SU-DHL-6 (cell line): ENCODE measurements around the gene CYB561.

Experiments used
- H2AFZ ChIP-seq: fragments of 200-600 bp; sonication (generic); 2 replicates; pipeline ENCODE4 v1.6.1; 2014; ENCODE audit warnings: low read depth, mild to moderate bottlenecking, moderate library complexity, mixed read lengths, antibody characterized with exemption, low read length; ENCODE audit not compliant: severe bottlenecking
- H3F3A ChIP-seq: fragments of 200-600 bp; shearing (Covaris generic); 2 replicates; pipeline ENCODE4 v1.6.0; 2016; ENCODE audit warnings: antibody characterized with exemption, mild to moderate bottlenecking; ENCODE audit not compliant: insufficient read depth
- H3K27ac ChIP-seq: fragments of 200-600 bp; sonication (generic); 2 replicates; pipeline ENCODE4 v1.5.1; 2016; ENCODE audit warnings: low read depth, mild to moderate bottlenecking, low read length, moderate library complexity, mixed read lengths
- H3K27me3 ChIP-seq: fragments of 200-600 bp; sonication (generic), shearing (Covaris generic); 2 replicates; pipeline ENCODE4 v1.6.0; 2014; ENCODE audit warnings: mild to moderate bottlenecking, low read length
- H3K36me3 ChIP-seq: fragments of 200-600 bp; sonication (generic); 2 replicates; pipeline ENCODE4 v1.6.1; 2014; ENCODE audit warnings: mild to moderate bottlenecking, low read length, mixed read lengths
- H3K4me2 ChIP-seq: fragments of 300-600, 200-600 bp; shearing (Covaris generic), sonication (generic); 2 replicates; pipeline ENCODE4 v1.6.0; 2014; ENCODE audit warnings: low read length, low read depth, mild to moderate bottlenecking; ENCODE audit not compliant: poor library complexity, severe bottlenecking
- H3K4me3 ChIP-seq: fragments of 200-600 bp; sonication (generic); 2 replicates; pipeline ENCODE4 v1.5.1; 2014; ENCODE audit warnings: antibody characterized with exemption, low read length, mild to moderate bottlenecking, mixed read lengths; ENCODE audit not compliant: insufficient read depth, poor library complexity, severe bottlenecking
- H3K79me2 ChIP-seq: fragments of 200-600 bp; sonication (generic); 2 replicates; pipeline ENCODE4 v1.6.1; 2014; ENCODE audit warnings: mild to moderate bottlenecking, low read length, moderate library complexity; ENCODE audit not compliant: insufficient read depth
- H3K9ac ChIP-seq: fragments of 200-600 bp; sonication (generic); 2 replicates; pipeline ENCODE4 v1.7.0; 2014; ENCODE audit warnings: mild to moderate bottlenecking, low read length
- H3K9me2 ChIP-seq: fragments of 200-600 bp; sonication (generic); replicated peaks from 2 replicates; pipeline ENCODE4 v1.6.1; 2014; ENCODE audit warnings: low read length; ENCODE audit not compliant: insufficient read depth
- H3K9me3 ChIP-seq: fragments of 200-600 bp; sonication (generic); 2 replicates; pipeline ENCODE4 v1.6.1; 2014; ENCODE audit warnings: low read length, mixed read lengths; ENCODE audit not compliant: insufficient read depth
- H4K20me1 ChIP-seq: fragments of 200-600 bp; sonication (generic); 2 replicates; pipeline ENCODE4 v1.6.1; 2014; ENCODE audit warnings: low read depth, mild to moderate bottlenecking, antibody characterized with exemption, low read length, moderate library complexity, mixed read lengths
- EZH2phosphoT487 ChIP-seq: fragments of 200-600 bp; sonication (generic), shearing (Covaris generic); conservative IDR thresholded peaks from 2 replicates; pipeline ENCODE4 v1.6.1; 2018; ENCODE audit warnings: mild to moderate bottlenecking, antibody characterized with exemption, low read length, moderate library complexity, mixed read lengths
- TF ChIP-seq, protein P1 (sequence below): fragments of 200-600 bp; sonication (generic); IDR thresholded peaks from one replicate; pipeline ENCODE4 v1.5.1; 2017; ENCODE audit warnings: antibody characterized with exemption, mild to moderate bottlenecking, low read length, moderate library complexity; ENCODE audit not compliant: insufficient read depth, poor library complexity, severe bottlenecking

CYB561 gene

DNA sequence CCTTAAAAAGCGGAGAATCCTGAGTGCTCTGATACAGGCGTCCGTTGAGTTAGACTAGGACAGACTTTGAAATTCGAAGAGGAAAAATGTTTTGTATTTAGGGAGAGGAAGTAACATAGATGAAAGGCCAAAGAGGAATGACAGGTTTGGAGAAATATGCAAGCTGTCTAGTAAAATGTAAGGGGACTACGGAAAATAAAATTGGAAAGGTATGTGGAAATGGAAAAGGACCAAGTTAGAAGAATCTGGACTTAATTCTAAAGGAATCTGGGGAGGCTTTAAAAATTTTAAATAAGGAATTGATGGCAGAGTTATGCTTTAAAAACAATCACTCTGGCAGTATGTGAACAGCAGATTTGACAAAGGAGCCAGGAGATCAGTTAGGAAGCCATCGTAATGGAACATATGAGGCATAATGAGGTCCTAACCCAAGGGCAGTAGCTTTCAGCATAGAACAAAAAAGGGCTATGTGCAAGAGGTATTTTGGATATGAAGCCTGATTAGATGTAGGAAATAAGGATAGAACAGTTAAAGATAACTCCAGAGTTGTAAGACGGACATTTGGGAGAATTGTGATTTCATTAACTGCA, 38.3 kb downstream of the CYB561 start:
- Histone ChIP-seq H3F3A (no peaks in the 10 kb centered on the region), H3K27me3 (no peaks in the 10 kb centered on the region), H2AFZ (no peak overlapping the region), H3K9ac (no peak overlapping the region), H3K4me2 (no peak overlapping the region), H3K9me2 (no peaks in the 10 kb centered on the region), H4K20me1 (no peaks in the 10 kb centered on the region), H3K27ac (no peak overlapping the region), H3K79me2 (no peaks in the 10 kb centered on the region), H3K9me3 (no peaks in the 10 kb centered on the region), H3K36me3 (no peaks in the 10 kb centered on the region), H3K4me3 (no peak overlapping the region)
- TF ChIP-seq, protein P1, sequence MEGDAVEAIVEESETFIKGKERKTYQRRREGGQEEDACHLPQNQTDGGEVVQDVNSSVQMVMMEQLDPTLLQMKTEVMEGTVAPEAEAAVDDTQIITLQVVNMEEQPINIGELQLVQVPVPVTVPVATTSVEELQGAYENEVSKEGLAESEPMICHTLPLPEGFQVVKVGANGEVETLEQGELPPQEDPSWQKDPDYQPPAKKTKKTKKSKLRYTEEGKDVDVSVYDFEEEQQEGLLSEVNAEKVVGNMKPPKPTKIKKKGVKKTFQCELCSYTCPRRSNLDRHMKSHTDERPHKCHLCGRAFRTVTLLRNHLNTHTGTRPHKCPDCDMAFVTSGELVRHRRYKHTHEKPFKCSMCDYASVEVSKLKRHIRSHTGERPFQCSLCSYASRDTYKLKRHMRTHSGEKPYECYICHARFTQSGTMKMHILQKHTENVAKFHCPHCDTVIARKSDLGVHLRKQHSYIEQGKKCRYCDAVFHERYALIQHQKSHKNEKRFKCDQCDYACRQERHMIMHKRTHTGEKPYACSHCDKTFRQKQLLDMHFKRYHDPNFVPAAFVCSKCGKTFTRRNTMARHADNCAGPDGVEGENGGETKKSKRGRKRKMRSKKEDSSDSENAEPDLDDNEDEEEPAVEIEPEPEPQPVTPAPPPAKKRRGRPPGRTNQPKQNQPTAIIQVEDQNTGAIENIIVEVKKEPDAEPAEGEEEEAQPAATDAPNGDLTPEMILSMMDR, result no peak
- no peak for TF ChIP-seq EZH2phosphoT487

DNA sequence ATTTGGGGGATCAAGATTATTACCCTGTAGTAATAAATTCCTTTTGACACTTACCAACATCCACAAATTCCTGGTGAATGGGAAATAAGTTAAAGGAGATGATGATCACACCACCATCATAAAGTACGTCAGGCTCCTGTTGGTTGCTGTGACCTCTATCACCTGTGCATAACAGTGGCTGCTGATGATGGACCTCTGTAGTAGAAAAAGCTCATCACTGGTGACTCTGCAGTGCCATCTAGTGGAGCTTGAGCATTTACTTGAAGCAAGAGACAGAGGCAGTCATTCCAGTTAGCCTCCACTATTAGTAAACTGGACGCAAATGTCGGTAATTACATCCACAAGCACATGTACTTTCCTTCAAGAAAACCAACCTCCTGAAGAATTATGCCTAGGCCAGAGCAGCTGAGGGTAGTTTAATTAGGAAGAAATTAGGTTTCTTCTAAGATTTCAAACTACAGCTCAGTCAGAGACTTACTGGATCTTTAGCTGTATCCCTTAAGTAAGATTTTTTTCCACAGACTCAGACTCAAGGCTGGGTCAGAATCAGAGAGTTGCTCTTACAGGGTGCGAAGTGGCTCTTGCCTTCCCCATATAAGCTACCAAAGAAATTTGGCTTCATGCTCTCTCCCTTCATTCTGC, 39.3 kb downstream of the CYB561 start:
- no peak overlapping the region for H2AFZ ChIP-seq
- no peaks in the 10 kb centered on the region for H4K20me1 ChIP-seq
- no peak overlapping the region for H3K4me3 ChIP-seq
- H3K9me2 ChIP-seq, result no peaks in the 10 kb centered on the region
- no peaks in the 10 kb centered on the region for H3K27me3 ChIP-seq
- no peak for TF ChIP-seq EZH2phosphoT487
- TF ChIP-seq, protein P1, result peak; percentile 75
- no peaks in the 10 kb centered on the region for H3K9me3 ChIP-seq
- no peak overlapping the region for H3K27ac ChIP-seq
- no peak overlapping the region for H3K4me2 ChIP-seq
- no peaks in the 10 kb centered on the region for H3F3A ChIP-seq
- H3K9ac ChIP-seq, result no peak overlapping the region
- H3K36me3 ChIP-seq, result no peaks in the 10 kb centered on the region
- no peaks in the 10 kb centered on the region for H3K79me2 ChIP-seq

GRCh38 chr17:63405741-63406261, 40.3 kb downstream of the CYB561 start:
- Histone ChIP-seq H4K20me1 (no peaks in the 10 kb centered on the region), H3F3A (no peaks in the 10 kb centered on the region), H3K9ac (no peak overlapping the region), H3K4me3 (no peak overlapping the region), H3K4me2 (no peak overlapping the region), H3K36me3 (no peaks in the 10 kb centered on the region), H3K9me3 (no peaks in the 10 kb centered on the region), H3K27ac (no peak overlapping the region), H3K79me2 (no peaks in the 10 kb centered on the region), H3K27me3 (no peaks in the 10 kb centered on the region), H3K9me2 (no peaks in the 10 kb centered on the region), H2AFZ (peak overlapping the region; percentile 85)
- TF ChIP-seq EZH2phosphoT487, result no peak
- TF ChIP-seq, protein P1, result peak; percentile 69
